Measurements from ENCODE around the gene SLC4A1AP. TPM values are rescaled to one million over a fixed set of nuclear protein-coding genes. Genes with fewer than 3 reads are reported as not detected.

SLC4A1AP gene
- polyA plus RNA-seq, 2 of the 4 experiments (the other 2 are of a cell fraction) = 32.6 to 33.0 TPM

DNA sequence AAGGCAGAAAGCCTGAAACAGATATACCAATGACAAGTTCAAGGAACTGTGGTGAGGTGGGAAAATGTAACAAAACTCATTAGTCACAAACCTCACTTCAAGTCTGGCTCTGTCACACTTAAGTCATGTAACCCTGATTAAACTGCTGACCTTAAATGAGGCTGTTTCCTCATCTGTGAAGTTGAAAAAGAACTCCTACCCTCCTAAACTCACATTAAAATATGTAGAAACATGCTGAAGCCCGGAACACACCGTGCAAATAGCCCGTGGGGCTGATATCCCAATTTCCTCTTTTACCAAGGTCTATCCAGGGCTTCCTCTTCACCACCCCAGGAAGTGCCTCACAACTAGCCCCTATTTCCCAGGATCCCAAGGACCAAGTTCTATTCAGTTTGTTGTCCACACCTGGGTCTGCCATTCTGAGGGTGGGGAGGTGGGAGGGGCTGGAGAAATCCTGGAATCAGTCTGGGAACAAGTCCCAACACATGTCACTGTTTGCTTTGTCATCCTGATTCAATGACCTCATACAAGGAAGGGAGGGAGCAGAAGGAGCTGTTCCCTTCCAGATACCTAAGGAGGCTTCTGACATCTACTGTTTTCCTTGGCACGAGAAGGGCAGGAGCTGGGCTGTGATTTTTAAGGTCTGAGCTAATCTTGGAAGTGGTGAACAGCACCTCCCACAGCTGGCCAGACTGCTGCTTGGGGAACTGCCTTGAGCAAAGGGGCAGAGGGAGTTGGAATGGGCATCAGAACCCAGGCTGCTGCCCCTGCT is 42.3 kb downstream of the SLC4A1AP start:
- H3K27ac ChIP-seq = peak overlapping the region; percentile 91 to 99
- FAIRE-seq (peak; percentile 95), DNase-seq (ENCODE audit: low read depth in 1 of 2, low spot score in 1 of 2) (peak; percentile 86 to 98), ATAC-seq (peak; percentile 86 to 93)
- H3K4me1 ChIP-seq = peaks cover 88% of the 10 kb centered on the region
- peak overlapping the region; percentile 62 for H3K4me2 ChIP-seq
- TF ChIP-seq RCOR1 (IDR thresholded peaks at IDR 0.05; ENCODE audit: low read depth, low read length) = no peak
- TF ChIP-seq SREBF2 (IDR thresholded peaks at IDR 0.05) = no peak
- peak; percentile 20; the same call in 1 of the 2 replicates for TF ChIP-seq FOSL2 (IDR thresholded peaks at IDR 0.05)
- peak; percentile 46 for TF ChIP-seq FOSL2 (CRISPR knock-in tag; IDR thresholded peaks at IDR 0.05)
- TF ChIP-seq, protein P1, sequence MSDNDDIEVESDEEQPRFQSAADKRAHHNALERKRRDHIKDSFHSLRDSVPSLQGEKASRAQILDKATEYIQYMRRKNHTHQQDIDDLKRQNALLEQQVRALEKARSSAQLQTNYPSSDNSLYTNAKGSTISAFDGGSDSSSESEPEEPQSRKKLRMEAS (IDR thresholded peaks at IDR 0.05) = peak; percentile 82
- TF ChIP-seq, protein P2, sequence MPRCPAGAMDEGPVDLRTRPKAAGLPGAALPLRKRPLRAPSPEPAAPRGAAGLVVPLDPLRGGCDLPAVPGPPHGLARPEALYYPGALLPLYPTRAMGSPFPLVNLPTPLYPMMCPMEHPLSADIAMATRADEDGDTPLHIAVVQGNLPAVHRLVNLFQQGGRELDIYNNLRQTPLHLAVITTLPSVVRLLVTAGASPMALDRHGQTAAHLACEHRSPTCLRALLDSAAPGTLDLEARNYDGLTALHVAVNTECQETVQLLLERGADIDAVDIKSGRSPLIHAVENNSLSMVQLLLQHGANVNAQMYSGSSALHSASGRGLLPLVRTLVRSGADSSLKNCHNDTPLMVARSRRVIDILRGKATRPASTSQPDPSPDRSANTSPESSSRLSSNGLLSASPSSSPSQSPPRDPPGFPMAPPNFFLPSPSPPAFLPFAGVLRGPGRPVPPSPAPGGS (IDR thresholded peaks at IDR 0.05) = peak; percentile 54; the same call in 1 of the 3 replicates
- no peak for TF ChIP-seq CHD4 (IDR thresholded peaks at IDR 0.05; ENCODE audit: borderline replicate concordance)
- TF ChIP-seq, protein P3, sequence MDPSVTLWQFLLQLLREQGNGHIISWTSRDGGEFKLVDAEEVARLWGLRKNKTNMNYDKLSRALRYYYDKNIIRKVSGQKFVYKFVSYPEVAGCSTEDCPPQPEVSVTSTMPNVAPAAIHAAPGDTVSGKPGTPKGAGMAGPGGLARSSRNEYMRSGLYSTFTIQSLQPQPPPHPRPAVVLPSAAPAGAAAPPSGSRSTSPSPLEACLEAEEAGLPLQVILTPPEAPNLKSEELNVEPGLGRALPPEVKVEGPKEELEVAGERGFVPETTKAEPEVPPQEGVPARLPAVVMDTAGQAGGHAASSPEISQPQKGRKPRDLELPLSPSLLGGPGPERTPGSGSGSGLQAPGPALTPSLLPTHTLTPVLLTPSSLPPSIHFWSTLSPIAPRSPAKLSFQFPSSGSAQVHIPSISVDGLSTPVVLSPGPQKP (IDR thresholded peaks at IDR 0.05; ENCODE audit: low read depth, low read length) = no peak
- TF ChIP-seq ZNF302 (CRISPR knock-in tag; IDR thresholded peaks at IDR 0.05) = no peak
- no peak for TF ChIP-seq KDM1A (IDR thresholded peaks at IDR 0.05; ENCODE audit: low read depth)
- peak; percentile 90 for TF ChIP-seq MAFK (IDR thresholded peaks at IDR 0.05; ENCODE audit: partially characterized antibody)
- TF ChIP-seq JUNB (IDR thresholded peaks at IDR 0.05) = peak; percentile 69
- TF ChIP-seq EHMT2 (IDR thresholded peaks at IDR 0.05; ENCODE audit: low read depth) = no peak; the same call in 1 of the 2 replicates
- peak; percentile 20 to 54; a peak in 2 of 5 replicates for TF ChIP-seq RAD21 (conservative IDR thresholded peaks at IDR 0.05 in 1 of 2, IDR thresholded peaks at IDR 0.05 in 1 of 2)
- TF ChIP-seq RFX5 (IDR thresholded peaks at IDR 0.05) = no peak
- TF ChIP-seq HDAC2 (IDR thresholded peaks at IDR 0.05) = no peak
- TF ChIP-seq CBX2 (IDR thresholded peaks at IDR 0.05; ENCODE audit: borderline replicate concordance, low read depth) = no peak
- peak; percentile 61 to 72; a peak in 3 of 5 replicates for TF ChIP-seq EP300 (IDR thresholded peaks at IDR 0.05)
- peak; percentile 76; the same call in 1 of the 2 replicates for TF ChIP-seq GATA3 (IDR thresholded peaks at IDR 0.05; ENCODE audit: borderline replicate concordance)
- 0 out of 2 replicates have a peak, but pooled peaks have one; percentile 13 for TF ChIP-seq HOXB5 (CRISPR knock-in tag; IDR thresholded peaks at IDR 0.05)
- TF ChIP-seq BHLHE40 (IDR thresholded peaks at IDR 0.05; ENCODE audit: low read depth, low read length) = no peak
- TF ChIP-seq TFCP2L1 (CRISPR knock-in tag; IDR thresholded peaks at IDR 0.05) = no peak
- no peak for TF ChIP-seq HOXB13 (CRISPR knock-in tag; IDR thresholded peaks at IDR 0.05; ENCODE audit: low read depth)
- TF ChIP-seq SMC3 (IDR thresholded peaks at IDR 0.05) = peak; percentile 33; the same call in 1 of the 3 replicates
- no peak for TF ChIP-seq EHF (CRISPR knock-in tag; IDR thresholded peaks at IDR 0.05)
- TF ChIP-seq ZFP36 (IDR thresholded peaks at IDR 0.05; ENCODE audit: borderline replicate concordance, partially characterized antibody) = no peak
- TF ChIP-seq RARB (CRISPR knock-in tag; IDR thresholded peaks at IDR 0.05) = peak; percentile 55
- peak; percentile 82 for TF ChIP-seq NFE2L2 (conservative IDR thresholded peaks at IDR 0.05; ENCODE audit: low read length)
- no peak for TF ChIP-seq ESRRA (IDR thresholded peaks at IDR 0.05; ENCODE audit: borderline replicate concordance, low read length)
- TF ChIP-seq MAZ (IDR thresholded peaks at IDR 0.05; ENCODE audit: borderline replicate concordance, low read depth, low read length) = no peak
- no peak for TF ChIP-seq TP53 (CRISPR knock-in tag; IDR thresholded peaks at IDR 0.05)
- TF ChIP-seq MYC (IDR thresholded peaks at IDR 0.05; ENCODE audit: borderline replicate concordance, low read length) = no peak
- peak; percentile 62 to 86; a peak in 4 of 5 replicates for TF ChIP-seq JUN (IDR thresholded peaks at IDR 0.05)
- no peak for TF ChIP-seq HEYL (CRISPR knock-in tag; IDR thresholded peaks at IDR 0.05)
- TF ChIP-seq KDM5A (IDR thresholded peaks at IDR 0.05) = no peak
- TF ChIP-seq, protein P4, sequence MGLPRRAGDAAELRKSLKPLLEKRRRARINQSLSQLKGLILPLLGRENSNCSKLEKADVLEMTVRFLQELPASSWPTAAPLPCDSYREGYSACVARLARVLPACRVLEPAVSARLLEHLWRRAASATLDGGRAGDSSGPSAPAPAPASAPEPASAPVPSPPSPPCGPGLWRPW (IDR thresholded peaks at IDR 0.05) = no peak
- TF ChIP-seq FOXS1 (CRISPR knock-in tag; IDR thresholded peaks at IDR 0.05) = peak; percentile 87; the same call in 1 of the 2 replicates
- H3K4me3 ChIP-seq = no peak overlapping the region
- ChIA-PET POLR2A (interaction anchor here (0.6 to 1.5 kb wide), 12 partner anchors 9 to 700 kb away, joined by 3 to 15 read pairs (median 5); partner anchors contain the start of genes BABAM2, FOSL2 and RBKS), CTCF (interaction anchor here (0.8 to 7.7 kb wide), 13 partner anchors 17 to 747 kb away, joined by 3 to 167 read pairs (median 10); partner anchors contain the start of gene MRPL33)
- no peaks in the 10 kb centered on the region for H3K9me3 ChIP-seq
- WGBS (ENCODE audit: missing lambda C conversion rate) = 2% methylated on average over 4 of the region's 4 CpGs
